Esophagus squamous epithelium (tissue), 4 donors: ENCODE results near the gene SFXN5.

ENCODE experiments used
- CTCF ChIP-seq, 6 experiments: fragments of 450-650 bp in 4 of 6; fragments of 200-600 bp in 2 of 6; sonication (generic) in 2 of 6; IDR thresholded peaks; one replicate each; pipeline ENCODE4 v1.5.1; 2016 to 2019; ENCODE audit warnings: antibody characterized with exemption in 6 of 6, mild to moderate bottlenecking in 4 of 6, moderate library complexity in 4 of 6
- POLR2A ChIP-seq, 4 donors: fragments of 450-650 bp; IDR thresholded peaks; one replicate each; pipeline ENCODE4 v1.6.1; 2017; ENCODE audit warnings: antibody characterized with exemption in 4 of 4, mild to moderate bottlenecking in 4 of 4, moderate library complexity in 3 of 4

- TF ChIP-seq POLR2A (IDR thresholded peaks at IDR 0.05) (no peak), CTCF (IDR thresholded peaks at IDR 0.05) (no peak)
Measured at GRCh38 chr2:73095910-73096309, 24.4 kb upstream of the SFXN5 start.
